ENCODE data around the gene NSRP1. TPM values are rescaled to one million over a fixed set of nuclear protein-coding genes. Genes with fewer than 3 reads are reported as not detected.
"Not testable (repeated sequence)": the region's sequence is repeated elsewhere in the genome, so short reads cannot be mapped to it uniquely, and the experiment has no call there.

NSRP1 gene
- total RNA-seq, 1 experiment from 2014 or later: 17.9 TPM

DNA sequence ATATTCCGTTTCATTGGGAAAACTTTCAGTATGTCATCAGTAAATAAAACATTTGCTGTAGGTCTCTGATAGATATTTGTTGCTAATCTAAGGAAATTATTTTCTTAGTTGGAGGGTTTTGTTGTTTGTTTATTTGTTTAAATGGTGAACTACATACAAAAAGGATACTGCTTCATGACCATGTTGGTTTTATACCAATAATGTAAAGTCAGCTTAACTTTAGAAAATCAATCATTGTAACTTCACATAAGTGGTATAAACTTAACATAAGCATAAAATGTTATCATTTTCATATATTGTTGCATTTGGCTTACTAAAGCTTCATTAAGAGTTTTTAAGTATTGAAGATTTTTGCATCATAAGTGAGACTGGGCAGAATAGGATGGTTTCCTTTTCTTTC lies 57.9 kb downstream of the NSRP1 start:
- no peak for DNase-seq (ENCODE audit: extremely low read depth, low read depth)

DNA sequence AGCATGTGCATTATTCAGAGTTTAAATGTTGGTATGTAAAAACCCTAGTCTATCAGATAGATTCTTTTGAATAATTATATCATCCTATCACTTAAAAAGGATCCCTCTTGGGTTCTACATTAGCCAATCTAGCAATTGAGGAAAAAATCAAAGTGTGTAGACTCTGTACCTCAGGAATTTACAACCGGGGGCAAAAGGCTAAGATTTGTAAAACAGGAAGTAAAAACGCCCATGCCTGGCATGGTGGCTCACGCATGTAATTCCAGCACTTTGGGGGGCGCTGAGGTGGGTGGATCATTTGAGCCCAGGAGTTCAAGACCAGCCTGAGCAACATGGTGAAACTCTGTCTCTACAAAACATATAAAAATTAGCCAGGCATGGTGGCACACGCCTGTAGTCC lies 60.2 kb downstream of the NSRP1 start:
- no peak for DNase-seq (ENCODE audit: extremely low read depth, low read depth)

DNA sequence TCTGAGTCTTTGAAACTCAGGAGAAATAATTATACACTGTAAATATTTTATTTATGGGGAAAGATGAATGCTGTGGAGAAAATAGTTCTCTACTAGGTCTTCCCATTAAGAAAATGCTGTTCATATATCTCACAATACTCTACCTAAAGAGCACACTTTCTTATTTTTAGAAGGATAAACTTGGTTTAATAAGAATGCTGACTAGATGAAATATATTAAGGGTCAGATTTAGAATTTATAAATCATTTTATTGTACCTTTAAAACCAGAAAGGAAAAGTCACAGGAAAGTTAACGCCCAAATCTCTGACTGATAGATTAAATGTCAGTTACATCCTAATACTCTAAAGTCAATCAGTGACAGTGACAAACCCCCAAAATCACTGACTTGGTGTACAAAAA lies 70.1 kb downstream of the NSRP1 start:
- no peak for DNase-seq (ENCODE audit: extremely low read depth, low read depth)

DNA sequence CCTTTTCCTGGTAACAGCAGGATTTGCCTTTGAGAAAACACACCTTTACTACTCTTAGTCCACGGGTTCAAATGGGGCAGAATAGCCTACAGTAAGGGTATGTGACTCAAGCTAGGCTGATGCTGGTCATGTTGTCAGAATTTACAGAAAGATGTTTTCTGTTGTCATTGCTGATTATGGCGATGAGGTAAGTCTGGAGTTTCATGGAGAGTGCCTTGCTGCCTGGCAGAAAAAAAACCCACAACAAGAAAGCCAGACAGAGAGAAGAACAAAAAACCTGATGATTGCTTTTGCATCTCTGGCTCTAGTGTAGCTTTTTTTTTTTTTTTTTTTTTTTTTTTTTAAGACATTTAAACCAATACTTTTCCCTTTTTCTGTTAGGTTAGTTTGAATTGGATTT lies 71.0 kb downstream of the NSRP1 start:
- no peak for DNase-seq (ENCODE audit: extremely low read depth, low read depth)

DNA sequence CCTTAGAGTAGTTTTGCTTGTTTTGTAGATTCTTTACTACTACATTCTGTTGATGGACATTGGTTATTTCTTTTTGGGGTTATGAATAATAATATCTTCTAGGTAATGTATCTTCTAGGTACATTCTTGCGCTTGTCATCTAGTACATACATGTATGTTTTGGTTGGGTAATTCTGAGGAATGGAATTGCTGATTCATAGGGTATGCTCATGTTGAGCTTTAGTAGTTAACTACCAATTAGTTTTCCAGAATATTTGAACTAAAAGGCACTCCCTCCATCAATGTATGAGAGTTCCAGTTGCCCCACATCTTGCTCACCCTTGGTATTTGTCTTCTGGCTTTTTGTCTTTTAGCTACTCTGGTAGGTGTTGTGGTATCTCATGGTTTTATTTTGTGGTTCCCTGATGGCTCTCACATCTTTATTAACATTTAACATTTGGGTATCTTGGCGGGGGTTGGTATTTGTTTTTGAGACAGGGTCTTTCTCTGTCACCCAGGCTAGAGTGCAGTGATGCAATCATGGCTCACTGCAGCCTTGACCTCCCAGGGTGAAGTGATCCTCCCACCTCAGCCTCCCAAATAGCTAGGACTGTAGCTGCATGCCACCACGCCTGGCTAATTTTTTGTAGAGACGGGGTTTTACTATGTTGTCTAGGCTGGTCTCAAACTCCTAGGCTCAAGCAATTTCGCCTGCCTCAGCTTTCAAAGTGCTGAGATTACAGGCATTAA lies 71.8 kb downstream of the NSRP1 start:
- no peak for DNase-seq (ENCODE audit: extremely low read depth, low read depth)

DNA sequence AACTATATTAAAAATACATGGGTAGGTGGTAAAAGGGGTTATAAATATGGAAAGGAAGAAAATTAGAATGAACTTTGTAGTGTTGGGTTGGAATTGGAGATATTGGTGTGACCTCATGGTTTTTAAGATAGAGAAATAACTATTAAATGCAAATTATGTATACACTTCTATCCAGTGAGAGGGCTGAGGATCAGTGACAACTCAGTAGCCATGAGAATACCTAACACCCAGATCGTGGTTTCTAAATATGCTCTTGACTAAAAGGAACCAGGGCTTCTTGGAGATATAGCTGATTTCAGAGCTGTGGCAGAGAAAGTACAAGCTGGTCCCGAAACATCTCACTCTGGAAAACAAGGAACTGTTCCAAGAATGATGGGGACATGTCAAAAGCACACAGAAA lies 74.5 kb downstream of the NSRP1 start:
- no peak for DNase-seq (ENCODE audit: extremely low read depth, low read depth)

DNA sequence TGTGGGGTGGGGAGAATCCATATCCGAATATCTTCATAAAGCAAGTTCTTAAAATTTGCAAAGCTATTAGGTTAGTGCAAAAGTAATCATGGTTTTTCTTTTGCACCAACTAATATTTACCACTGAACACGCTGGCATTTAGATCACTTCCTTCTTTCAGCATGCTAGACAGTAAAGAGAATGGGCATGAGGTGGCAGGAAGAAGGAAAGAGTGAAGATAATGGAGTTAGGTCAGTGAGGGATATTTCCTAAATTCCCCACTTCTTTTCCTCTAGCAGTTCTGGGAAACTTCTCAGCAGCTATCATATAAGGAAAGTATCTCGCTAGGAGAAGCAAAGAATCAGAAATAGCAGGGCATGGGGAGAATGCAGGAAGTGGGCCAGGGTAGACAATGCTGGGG lies 79.9 kb downstream of the NSRP1 start:
- DNase-seq (ENCODE audit: extremely low read depth, low read depth): no peak

DNA sequence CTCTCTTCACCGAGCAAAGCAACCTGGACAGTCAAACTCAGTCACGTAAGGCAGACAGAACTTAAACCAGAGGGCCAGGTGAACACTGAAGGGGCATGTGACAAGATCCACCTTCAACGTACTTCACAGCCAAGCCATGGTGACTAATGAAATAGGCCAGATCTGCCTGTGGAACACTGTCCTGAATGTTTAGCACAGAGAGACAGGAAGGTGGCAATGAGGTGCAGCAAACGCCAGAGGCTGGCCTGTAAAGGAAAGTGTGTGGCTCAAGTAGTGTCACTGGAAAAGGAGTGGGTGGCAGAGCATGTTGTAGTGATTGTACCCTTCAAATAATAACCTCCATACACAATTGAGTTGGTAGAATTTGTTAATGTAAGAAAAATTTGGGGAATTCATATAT lies 80.8 kb downstream of the NSRP1 start:
- DNase-seq (ENCODE audit: extremely low read depth, low read depth): no peak

DNA sequence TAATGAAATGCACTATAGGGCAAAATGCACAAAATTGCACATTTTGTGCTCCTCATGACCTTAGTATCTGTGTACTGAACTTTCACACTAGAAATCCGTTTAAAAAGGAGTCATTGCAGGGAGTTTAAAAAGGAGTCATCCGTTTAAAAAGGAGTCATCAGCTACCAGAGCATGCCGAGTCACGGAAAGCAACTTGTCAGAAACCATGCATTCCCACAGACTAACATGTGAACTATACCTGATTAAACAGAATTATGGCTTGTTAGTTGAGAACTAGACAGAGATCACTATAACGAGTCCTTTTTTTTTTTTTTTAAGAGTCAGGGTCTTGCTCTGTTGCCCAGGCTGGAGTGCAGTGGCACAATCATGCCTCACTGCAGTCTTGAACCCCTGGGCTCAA lies 83.0 kb downstream of the NSRP1 start:
- no peak for DNase-seq (ENCODE audit: extremely low read depth, low read depth)

DNA sequence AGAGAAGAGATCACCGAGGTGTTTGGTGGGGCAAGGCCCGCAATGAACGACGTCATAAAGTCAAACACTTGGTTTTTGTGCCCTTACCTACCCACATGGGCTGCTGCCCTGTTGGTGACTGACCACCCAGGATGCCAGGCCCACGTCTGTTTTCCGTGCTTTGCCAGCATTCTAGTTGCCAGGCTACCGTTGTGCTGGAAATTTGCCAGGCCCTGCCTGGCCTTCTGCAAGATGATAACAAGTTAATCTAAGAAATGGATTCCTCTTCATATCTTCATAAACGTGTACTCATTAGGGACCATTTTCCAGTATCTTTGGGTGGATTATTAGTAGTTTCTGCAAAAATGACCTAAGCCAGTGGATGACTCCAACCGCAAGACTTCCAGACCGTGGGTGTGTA lies 83.5 kb downstream of the NSRP1 start:
- DNase-seq (ENCODE audit: extremely low read depth, low read depth): no peak

DNA sequence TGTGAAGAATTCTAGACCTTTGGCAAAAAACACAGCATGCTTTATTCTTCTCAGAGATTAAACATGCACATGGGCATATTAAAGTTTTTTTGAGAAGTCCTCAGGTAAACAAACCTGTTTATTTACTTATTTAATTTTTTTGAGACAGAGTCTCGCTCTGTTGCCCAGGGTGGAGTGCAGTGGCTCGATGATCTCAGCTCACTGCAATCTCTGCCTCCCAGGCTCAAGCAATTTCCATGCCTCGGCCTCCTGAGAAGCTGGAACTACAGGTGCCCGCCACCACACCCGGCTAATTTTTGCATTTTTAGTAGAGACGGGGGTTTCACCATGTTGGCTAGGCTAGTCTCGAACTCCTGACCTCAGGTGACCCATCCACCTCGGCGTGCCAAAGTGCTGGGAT lies 84.0 kb downstream of the NSRP1 start:
- DNase-seq (ENCODE audit: extremely low read depth, low read depth): not testable (repeated sequence)

DNA sequence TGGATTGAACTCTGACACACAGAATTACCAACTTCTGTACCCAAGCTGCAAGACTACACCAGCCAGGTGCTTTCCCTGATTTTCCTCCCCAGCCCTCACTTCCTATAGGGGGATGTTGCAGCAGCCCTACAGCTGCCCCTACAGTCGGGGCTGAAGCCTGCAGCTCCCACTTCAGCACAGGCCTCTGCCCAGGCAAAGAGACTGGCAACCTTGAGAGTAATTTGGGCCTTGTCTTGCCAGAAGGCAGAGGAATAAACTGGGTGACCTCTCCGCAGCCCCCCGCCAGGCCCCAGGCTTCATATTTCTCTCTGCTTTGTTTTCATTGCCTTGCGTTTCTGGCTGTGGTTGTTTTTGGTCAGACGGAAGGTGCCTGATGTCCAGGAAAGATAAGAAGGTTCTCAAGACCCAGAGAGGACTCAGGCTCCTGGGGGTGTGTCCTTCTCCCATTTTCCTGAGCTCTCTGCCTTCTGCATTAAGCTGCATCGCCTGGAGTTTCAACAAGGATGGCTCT lies 86.9 kb downstream of the NSRP1 start:
- DNase-seq (ENCODE audit: extremely low read depth, low read depth): no peak

DNA sequence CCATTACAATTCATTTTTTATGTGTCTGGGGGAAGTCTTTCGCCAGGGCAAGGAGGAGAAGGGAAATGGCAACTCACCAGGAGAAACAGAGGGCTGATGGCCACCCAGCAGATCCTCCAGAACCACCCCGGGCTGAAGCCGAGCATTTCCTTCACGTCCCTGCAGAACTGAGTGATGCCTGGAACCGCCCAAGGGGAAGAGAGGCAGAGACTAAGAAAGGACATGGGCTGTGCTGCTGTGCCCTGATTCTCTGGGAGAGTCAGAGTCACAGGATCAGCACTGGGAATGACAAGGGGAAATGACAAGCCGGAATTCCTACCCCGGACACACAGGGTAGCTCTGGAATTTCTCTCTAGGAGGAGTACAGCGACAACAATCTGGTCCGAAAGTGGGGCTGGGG lies 91.0 kb downstream of the NSRP1 start:
- DNase-seq (ENCODE audit: extremely low read depth, low read depth): no peak

DNA sequence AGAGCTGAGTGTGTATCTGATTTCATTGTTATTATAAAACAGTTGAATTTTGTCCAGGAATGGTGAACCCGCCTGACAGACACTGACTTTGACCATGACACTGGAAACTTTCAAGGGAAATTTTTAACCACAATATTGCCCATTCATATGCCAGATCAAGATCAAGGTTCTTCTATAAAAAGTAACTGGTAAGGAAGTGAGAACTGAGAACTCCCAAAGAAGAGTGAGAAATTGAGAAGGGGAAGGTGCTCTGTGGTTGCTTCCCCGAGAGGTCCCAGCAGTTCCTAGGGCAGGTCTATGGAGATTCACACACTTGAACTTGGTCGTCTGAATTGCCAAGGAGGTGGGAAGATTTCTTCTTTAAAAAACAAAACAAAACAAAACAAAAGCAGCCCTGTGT lies 91.6 kb downstream of the NSRP1 start:
- DNase-seq (ENCODE audit: extremely low read depth, low read depth): no peak

DNA sequence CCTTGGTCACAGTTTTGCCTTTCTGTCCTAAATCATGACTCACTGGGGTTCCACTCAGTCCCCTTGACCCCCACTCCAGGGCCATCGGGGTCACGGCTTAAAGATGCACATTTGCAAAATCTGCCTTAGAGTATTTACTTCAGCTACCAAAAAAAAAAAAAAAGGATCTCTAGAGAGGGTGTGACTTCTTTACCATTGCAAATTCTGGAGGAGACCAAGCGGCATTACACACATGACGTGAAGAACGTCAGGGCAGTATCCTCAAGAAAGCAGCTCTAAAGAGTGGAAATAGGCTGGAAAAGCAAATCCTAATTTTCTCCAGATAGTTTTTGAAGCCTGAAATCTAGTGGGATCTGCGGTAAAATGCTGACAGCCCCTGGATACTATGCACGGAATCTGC lies 93.3 kb downstream of the NSRP1 start:
- DNase-seq (ENCODE audit: extremely low read depth, low read depth): no peak

DNA sequence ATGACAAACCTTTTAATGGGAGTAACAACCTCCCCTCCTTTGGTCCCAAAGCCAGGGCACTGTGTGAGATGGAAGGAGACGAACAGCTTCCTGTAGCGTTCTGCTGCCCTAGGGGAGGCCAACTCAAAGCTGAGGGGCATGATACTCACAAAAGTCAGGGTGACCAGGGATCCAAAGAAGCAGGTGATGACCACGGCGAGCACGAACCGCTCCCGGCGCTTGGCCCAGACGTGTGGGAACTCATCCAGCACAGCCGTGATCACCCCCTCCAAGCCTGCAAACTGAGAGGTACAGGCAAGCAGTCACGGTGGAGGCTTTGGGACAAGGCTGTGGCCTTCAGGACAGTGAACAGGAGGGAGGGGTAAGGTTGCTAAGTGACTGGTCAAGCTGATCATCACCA lies 93.8 kb downstream of the NSRP1 start:
- no peak for DNase-seq (ENCODE audit: extremely low read depth, low read depth)

DNA sequence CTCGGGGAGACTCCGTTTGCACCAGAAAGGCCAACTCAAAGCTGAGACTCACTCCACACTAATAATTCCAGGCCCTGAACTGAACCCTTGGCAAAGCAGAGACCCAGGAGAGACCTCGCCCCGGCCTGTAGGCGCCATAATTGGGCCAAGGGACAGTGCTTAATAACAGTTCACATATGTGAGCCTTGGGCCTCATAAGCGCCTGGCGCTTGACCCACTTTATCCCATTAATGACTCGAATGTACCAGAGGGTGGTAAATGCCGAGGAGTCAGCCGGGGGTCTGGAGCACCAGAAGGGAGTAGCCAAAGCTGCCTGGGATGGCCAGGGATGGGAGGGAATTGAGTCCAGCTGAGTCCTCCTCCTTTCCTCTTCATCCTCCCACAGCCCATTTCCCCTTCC lies 94.3 kb downstream of the NSRP1 start:
- no peak for DNase-seq (ENCODE audit: extremely low read depth, low read depth)

DNA sequence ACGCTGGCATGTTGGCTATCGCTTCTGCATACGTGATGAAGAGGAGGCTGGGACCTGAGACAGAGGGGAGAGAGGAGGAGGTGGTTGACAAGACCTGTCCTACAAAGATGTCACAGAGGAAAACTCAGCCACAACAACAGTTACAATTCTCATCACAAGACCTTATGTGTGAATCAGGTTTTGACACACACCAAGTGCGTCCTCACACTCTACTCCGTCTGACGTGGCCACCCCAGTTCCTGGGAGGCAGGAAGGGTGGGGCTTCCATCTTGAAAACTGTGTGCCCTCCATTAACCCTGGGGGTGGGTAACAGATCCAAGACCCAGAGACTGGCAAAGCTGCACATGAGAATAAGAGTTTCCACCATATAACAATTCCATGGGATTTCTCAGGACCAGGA lies 94.8 kb downstream of the NSRP1 start:
- no peak for DNase-seq (ENCODE audit: extremely low read depth, low read depth)

DNA sequence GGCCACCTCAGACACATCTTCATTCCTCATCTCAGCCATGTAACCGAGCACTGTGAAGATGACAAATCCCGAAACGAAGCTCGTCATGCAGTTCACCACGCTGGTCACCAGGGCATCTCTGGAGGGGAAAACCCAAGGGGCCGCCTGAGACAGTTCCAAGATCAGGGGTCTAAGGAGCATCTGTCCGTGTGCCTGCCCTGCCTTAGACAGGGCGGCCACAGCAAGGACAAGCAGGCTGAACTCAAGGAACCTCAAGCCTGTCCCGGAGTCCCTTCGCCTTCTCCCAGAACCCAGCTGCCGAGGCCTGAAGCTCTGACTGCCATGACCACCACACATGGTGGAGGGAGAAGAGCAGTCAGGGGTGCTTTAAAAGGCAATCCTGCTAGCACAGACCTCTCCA lies 96.1 kb downstream of the NSRP1 start:
- no peak for DNase-seq (ENCODE audit: extremely low read depth, low read depth)

DNA sequence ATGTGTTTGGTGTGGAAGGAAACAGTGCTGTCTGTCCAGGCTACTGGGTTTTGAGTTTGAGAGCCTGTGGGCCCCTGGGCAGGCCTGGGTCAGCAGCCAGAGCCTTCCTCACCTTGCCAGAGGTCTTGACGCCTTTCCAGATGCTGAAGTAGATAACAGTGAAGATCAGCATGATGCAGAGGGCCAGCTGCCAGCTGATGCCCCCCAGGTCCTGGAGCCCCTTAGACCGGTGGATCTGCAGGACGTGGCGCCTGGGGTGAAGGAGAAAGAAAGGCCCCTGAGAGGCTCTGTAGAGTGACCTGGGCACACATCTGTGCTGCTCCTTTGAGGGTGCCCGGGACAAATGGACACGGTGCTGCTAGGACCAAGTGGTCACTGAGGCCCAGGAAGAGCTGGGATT lies 100.4 kb downstream of the NSRP1 start:
- no peak for DNase-seq (ENCODE audit: extremely low read depth, low read depth)

DNA sequence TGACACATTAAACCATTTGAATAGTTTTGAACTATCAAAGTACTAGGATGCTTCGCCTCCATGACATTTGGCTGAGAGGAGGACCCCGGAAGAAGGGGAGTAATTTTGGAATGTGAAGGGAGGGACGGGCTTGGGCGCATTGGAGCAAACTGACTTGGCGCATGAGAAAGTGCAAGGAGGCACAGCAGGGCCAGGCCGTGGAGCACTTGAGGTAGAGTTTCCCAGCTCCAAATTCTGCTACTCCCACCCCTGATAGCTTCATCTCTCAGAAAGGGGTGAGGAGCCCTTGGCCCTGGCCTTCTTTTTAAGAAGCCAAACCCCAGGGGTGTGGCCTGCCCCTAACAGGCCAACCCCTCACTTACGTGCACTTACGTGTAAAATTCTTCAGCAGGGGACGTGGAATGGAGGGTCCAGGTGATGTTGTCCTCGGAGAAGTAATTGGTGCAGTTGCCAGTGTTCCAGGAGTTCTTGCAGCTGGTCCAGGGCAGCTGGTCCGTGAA lies 101.2 kb downstream of the NSRP1 start:
- no peak for DNase-seq (ENCODE audit: extremely low read depth, low read depth)

DNA sequence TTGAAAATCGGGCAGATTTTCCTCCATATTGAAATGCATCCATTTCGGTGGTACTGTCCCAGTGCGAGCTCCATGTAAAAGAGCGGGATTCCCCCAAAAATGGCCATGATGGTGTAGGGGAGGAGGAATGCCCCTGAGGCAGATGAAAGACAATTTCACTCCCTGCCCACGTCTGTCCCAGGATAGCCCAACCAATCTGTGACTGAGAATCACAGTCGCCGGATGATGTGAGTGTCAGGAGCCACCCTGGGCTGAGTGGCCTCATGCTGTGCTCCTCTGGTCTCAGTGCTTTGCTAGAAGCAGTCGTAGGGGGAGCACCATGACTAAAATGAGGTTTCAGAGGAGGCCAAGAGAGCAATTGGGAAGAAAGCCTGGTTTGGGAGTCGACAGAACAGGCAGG lies 102.2 kb downstream of the NSRP1 start:
- no peak for DNase-seq (ENCODE audit: extremely low read depth, low read depth)

DNA sequence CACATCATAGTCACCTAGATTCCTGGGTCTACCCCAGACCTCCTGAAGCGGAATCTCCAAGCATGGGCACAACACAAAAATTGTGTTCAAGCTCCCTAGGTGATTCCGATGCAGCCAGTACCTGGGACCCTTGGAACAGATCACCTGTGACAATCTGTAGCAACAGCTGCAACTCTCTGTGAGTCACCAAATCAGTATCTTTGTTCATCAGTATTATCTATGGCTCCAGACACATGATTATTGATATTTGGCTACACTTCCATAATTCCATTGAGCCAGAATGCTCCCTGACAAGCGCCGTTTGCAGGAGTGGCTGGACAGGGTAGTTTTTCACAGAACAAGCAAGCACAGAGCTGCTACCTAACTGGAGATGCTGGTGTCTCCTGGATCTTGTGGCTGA lies 102.7 kb downstream of the NSRP1 start:
- no peak for DNase-seq (ENCODE audit: extremely low read depth, low read depth)

All from NCI-H460 (cell line).